ENCODE measurements around the gene LRRC8C. TPM values are rescaled to one million over a fixed set of nuclear protein-coding genes. Genes with fewer than 3 reads are reported as not detected.
A peak's percentile ranks its signal among the peaks of the same experiment; 100 is the strongest.

Gene LRRC8C
- total and polyA plus RNA-seq, 10 of the 15 experiments (the other 5 are each of a cell fraction or from before 2014, with no cell fraction given) = 2.3 to 16.3 (median 10.8) TPM

GRCh38 chr1:89633248-89633799 is 404 bp downstream of the LRRC8C start:
- POLR2A ChIA-PET = interaction anchor here (0.7 to 4.0 kb wide), 3 partner anchors 25 to 130 kb away, joined by 3 to 13 read pairs (median 10); no protein-coding TSS in a partner anchor
- Histone ChIP-seq H3K4me3 (peak overlapping the region; percentile 88), H3K36me3 (ENCODE audit: control insufficient read depth in 2 of 2, insufficient read depth in 2 of 2, low read length in 1 of 2) (no peaks in the 10 kb centered on the region), H3K27ac (ENCODE audit: control insufficient read depth, insufficient read depth) (peak overlapping the region; percentile 76), H2AFZ (ENCODE audit: control insufficient read depth, low read depth, low read length) (peak overlapping the region; percentile 91), H3K27me3 (replicated peaks in 1 of 2; ENCODE audit: control insufficient read depth in 2 of 2, insufficient read depth in 2 of 2, low read length in 1 of 2) (no peaks in the 10 kb centered on the region; a peak in 1 of 4 replicates), H3K79me2 (ENCODE audit: control insufficient read depth, insufficient read depth, low read length) (peaks cover 38% of the 10 kb centered on the region), H4K20me1 (ENCODE audit: control insufficient read depth, insufficient read depth) (no peaks in the 10 kb centered on the region), H3K9me3 (replicated peaks; ENCODE audit: control insufficient read depth, insufficient read depth, low read length) (no peaks in the 10 kb centered on the region), H3K9ac (ENCODE audit: control insufficient read depth, insufficient read depth, low read length) (peak overlapping the region; percentile 81), H3K4me1 (ENCODE audit: control insufficient read depth, insufficient read depth, low read length) (peaks cover 12% of the 10 kb centered on the region), H3K4me2 (ENCODE audit: control insufficient read depth, insufficient read depth) (peak overlapping the region; percentile 97)
- SMC1A ChIA-PET (ENCODE audit: uncharacterized antibody, unreplicated experiment) = interaction anchor here (0.7 to 20.4 kb wide), 10 partner anchors 11 to 147 kb away, joined by 3 to 391 read pairs (median 22); no protein-coding TSS in a partner anchor
- in situ Hi-C loops (cut with MboI) = loop anchor here (25.0 kb wide), 1 partner anchor 354 kb away; the partner anchor contains the start of gene ZNF326
- CTCF ChIA-PET = interaction anchor here (0.6 to 19.0 kb wide), 11 partner anchors 8 to 129 kb away, joined by 3 to 369 read pairs (median 5); no protein-coding TSS in a partner anchor
- ATAC-seq (peak; percentile 69), FAIRE-seq (no peak), DNase-seq (ENCODE audit: low read depth, low spot score) (no peak)
- intact Hi-C loops (cut with micrococcal nuclease; ENCODE audit: unreplicated experiment) = loop anchor here (5.0 to 10.0 kb wide), 2 partner anchors 39 to 361 kb away; partner anchors contain the start of gene ZNF326
- RAD21 ChIA-PET (ENCODE audit: unreplicated experiment) = interaction anchor here (0.7 to 12.5 kb wide), 12 partner anchors 16 to 649 kb away, joined by 3 to 302 read pairs (median 20); no protein-coding TSS in a partner anchor
- WGBS (ENCODE audit: insufficient coverage, insufficient replicate concordance, low lambda C conversion rate, missing lambda C conversion rate) = 2% methylated on average over 35 of the region's 57 CpGs
- BruUV-seq (replicated peaks) = no TSS peak
- TF ChIP-seq SMARCA5 (IDR thresholded peaks at IDR 0.05) (no peak), CHD1 (IDR thresholded peaks at IDR 0.05; ENCODE audit: low read depth, low read length) (0 out of 2 replicates have a peak, but pooled peaks have one; percentile 39), LARP7 (IDR thresholded peaks at IDR 0.05) (peak; percentile 3), PAX5 (IDR thresholded peaks at IDR 0.05; ENCODE audit: borderline replicate concordance, low read depth, low read length) (peak; percentile 72; the same call in 1 of the 2 replicates), EGR1 (IDR thresholded peaks at IDR 0.05; ENCODE audit: borderline replicate concordance in 1 of 2, low read depth in 2 of 2, low read length in 2 of 2) (peak in 1 of 2 experiments; percentile 39; a peak in 1 of 3 replicates), ETV6 (conservative IDR thresholded peaks at IDR 0.05 in 1 of 2, IDR thresholded peaks at IDR 0.05 in 1 of 2; ENCODE audit: borderline replicate concordance in 1 of 2, low read depth in 1 of 2) (0 out of 4 replicates have a peak, but pooled peaks of 1 of the 2 experiments have one; percentile 9), HDGF (IDR thresholded peaks at IDR 0.05) (no peak), DPF2 (IDR thresholded peaks at IDR 0.05) (0 out of 2 replicates have a peak, but pooled peaks have one; percentile 8), TCF12 (IDR thresholded peaks at IDR 0.05; ENCODE audit: low read depth, low read length) (no peak), ASH2L (IDR thresholded peaks at IDR 0.05; ENCODE audit: borderline replicate concordance, low read depth) (0 out of 2 replicates have a peak, but pooled peaks have one; percentile 41), POLR2AphosphoS5 (IDR thresholded peaks at IDR 0.05; ENCODE audit: low read length) (peak; percentile 44; the same call in 1 of the 2 replicates), YY1 (IDR thresholded peaks at IDR 0.05; ENCODE audit: low read depth, low read length) (0 out of 2 replicates have a peak, but pooled peaks have one; percentile 18), BCLAF1 (IDR thresholded peaks at IDR 0.05) (peak; percentile 2; the same call in 1 of the 2 replicates), IKZF1 (conservative IDR thresholded peaks at IDR 0.05) (peak; percentile 9; the same call in 1 of the 2 replicates), RUNX3 (IDR thresholded peaks at IDR 0.05; ENCODE audit: low read length) (0 out of 2 replicates have a peak, but pooled peaks have one; percentile 10), ZNF207 (IDR thresholded peaks at IDR 0.05; ENCODE audit: borderline replicate concordance) (peak; percentile 48; the same call in 1 of the 2 replicates), POLR2A (IDR thresholded peaks at IDR 0.05; ENCODE audit: low read depth, low read length) (peak; percentile 48; the same call in 1 of the 2 replicates)
- TF ChIP-seq, protein P1, sequence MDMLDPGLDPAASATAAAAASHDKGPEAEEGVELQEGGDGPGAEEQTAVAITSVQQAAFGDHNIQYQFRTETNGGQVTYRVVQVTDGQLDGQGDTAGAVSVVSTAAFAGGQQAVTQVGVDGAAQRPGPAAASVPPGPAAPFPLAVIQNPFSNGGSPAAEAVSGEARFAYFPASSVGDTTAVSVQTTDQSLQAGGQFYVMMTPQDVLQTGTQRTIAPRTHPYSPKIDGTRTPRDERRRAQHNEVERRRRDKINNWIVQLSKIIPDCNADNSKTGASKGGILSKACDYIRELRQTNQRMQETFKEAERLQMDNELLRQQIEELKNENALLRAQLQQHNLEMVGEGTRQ (IDR thresholded peaks at IDR 0.05; ENCODE audit: borderline replicate concordance, low read depth, low read length) = no peak
- TF ChIP-seq, protein P2, sequence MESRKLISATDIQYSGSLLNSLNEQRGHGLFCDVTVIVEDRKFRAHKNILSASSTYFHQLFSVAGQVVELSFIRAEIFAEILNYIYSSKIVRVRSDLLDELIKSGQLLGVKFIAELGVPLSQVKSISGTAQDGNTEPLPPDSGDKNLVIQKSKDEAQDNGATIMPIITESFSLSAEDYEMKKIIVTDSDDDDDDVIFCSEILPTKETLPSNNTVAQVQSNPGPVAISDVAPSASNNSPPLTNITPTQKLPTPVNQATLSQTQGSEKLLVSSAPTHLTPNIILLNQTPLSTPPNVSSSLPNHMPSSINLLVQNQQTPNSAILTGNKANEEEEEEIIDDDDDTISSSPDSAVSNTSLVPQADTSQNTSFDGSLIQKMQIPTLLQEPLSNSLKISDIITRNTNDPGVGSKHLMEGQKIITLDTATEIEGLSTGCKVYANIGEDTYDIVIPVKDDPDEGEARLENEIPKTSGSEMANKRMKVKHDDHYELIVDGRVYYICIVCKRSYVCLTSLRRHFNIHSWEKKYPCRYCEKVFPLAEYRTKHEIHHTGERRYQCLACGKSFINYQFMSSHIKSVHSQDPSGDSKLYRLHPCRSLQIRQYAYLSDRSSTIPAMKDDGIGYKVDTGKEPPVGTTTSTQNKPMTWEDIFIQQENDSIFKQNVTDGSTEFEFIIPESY (IDR thresholded peaks at IDR 0.05) = no peak
